GM21737 (cell line): Measurements from ENCODE around the gene CNTNAP2.

ENCODE experiments used
- ATAC-seq: cut with Tn5 transposase; IDR thresholded peaks from one replicate; pipeline ENCODE4 v1.9.1; 2021; ENCODE audit warnings: mild to moderate bottlenecking, moderate library complexity; ENCODE audit not compliant: unreplicated experiment

Gene CNTNAP2

DNA sequence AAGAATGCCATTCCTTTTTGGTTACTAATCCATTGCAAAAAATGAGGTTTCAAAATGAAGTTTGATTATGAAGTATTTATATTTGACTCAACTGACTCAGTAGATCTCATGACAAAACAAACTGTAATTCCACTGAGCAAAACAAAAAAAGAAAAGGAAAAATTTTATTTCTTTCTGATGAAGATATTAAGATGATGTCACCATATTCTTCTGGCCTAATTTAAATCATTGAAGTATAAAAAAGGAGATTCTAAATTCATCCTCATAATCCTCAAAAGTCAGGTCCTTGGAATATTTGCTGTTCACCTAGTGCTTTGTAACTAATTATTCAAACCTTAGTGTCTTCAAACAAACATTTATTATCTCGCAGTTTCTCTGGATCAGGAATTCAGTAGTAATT, 1183.7 kb downstream of the CNTNAP2 start:
- ATAC-seq, result no peak

DNA sequence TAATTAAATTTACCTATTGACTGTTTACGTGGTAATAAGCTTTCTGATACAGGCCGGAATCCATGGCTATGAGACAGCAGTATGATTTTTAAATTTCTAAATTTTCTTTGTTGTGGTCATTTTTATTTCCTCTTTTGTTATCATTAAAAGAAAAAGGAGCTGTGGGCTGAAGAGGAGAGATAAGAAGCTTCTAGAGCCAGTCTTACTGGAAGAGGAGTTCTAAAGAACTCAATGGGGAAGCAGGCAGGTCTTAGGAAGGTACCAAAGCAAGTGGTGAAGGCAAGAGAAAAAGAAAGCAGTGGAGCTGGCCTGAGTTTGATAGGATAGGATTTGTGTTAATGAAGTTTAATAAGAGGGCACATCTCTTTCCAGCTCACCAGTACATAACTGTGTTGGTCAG, 1187.8 kb downstream of the CNTNAP2 start:
- ATAC-seq, result no peak

DNA sequence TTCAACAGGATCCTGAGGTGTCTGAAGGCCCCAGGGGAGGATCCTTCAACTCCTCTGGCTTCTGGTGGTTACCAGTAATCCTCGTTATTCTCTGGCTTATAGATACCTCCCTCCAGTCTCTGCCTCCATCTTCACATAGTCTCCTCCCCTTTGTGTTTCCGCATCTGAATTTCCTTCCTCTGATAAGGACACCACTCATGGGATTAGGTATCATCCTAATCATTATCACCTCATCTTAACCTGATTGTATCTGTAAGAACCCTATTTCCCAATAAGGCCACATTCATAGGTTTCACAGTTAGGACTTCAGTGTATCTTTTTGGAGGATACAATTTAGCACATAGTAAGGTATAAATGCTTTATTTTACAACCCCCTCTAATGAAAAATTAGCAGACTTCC, 1189.2 kb downstream of the CNTNAP2 start:
- no peak for ATAC-seq

DNA sequence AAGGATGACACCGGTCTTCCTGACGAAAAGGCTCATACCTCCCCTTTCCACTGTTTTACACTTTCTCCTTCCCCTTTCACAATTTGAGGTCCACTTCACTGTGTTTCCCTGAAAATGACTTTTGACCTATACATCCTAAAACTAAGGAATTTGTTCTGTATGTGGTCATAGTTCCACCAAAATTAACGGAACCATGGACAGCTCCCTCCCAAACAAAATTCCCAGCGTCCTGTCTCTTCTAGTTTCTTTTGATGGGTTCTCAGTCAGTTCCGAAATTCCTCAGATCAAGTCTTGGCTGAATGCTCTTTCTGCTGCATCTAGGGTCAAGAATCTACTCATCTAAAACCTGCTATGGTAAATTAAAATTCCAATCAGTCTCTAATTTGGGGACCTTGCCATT, 1191.9 kb downstream of the CNTNAP2 start:
- no peak for ATAC-seq

DNA sequence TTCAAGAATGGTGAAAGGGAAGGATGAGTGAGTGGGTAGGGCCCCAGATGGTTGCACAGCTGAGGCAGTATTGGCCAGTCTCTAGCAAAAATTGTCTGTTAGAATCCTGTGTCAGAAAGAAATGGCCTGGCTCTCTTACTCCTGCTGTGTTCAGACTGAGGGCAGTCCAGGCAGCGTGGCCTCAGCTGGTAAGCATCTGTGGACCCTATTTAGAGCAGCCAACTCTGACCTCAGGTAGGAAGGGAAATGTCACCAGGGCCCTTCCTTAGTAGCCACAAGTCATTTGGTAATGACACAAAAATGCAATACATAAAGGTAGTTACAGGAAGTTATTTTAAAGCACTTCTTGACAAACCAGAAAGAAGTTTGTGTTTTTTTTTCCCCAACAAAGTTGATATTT, 1194.7 kb downstream of the CNTNAP2 start:
- no peak for ATAC-seq

- ATAC-seq, result no peak
These were observed 1204.9 kb downstream of the CNTNAP2 start for GRCh38 chr7:147321504-147321903.

DNA sequence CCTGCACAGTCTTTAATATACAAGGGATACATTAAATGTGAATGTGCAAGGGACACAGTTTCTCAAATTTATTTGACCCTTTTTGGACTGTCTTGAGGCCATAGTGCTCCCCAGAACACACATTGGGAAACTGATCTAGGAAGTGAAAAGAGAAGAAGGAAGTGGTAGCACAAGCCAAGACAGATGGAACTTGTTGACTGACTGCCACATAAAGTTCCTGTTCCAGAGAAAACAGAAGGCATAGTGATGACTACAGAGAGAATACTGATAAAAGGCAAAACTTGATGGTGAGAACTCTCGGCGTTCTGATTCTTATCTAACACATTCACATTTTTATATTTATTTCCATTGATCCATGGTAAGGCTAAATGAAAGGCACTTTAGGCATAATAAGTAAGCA, 1216.4 kb downstream of the CNTNAP2 start:
- no peak for ATAC-seq

DNA sequence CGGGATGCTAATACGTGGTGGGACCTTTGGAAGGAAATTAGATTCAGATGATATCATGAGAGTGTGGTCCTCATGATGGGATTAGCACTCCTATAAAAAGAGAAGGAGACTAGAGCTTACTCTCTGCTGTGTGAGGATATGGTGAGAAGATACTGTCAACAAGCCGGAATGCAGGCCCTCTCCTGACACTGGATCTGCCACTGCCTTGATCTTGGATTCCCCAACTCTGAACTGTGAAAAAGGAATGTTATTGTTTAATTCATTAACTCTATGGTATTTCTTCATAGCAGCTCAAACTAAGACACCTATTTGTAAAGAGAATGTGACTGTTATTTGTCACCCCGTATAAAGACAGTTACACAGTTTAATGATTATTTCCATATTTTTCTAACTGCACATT, 1246.5 kb downstream of the CNTNAP2 start:
- ATAC-seq, result no peak

DNA sequence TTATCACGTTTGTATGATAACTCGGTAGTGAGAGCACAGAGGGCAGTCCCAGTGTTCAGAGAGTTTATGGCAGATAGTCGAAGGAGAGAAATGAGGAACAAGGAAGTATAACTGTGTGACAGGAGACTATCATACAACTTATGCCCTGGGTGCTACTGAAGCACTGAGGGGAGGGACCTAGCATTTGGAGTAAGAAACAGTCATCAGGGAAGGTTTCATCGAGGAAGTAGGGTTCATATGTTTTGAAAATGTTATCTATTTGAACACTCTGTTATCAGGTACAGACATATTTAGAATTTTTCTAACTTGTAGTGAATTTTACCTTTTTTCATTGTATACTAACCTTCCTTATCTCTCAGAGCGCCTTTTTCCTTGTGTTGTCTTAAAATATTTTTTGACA, 1259.6 kb downstream of the CNTNAP2 start:
- ATAC-seq, result no peak

DNA sequence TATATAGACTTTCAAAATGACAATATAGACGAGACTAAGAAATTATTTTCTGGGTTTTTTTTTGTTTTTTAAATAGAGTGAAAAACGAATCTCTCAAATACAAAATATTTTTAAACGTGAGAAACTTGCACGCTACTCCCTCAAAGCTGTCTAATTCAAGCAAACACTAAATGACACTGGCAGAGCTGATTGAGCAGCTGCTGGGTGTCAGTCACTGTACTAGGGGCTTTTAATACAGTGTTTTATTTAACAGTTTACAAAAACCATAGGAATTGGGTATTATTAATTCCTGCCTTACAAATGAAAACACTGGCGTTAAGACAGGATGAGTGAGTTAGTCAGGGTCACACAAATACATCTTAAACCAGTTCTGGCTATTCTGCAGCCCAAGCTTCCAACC, 1264.3 kb downstream of the CNTNAP2 start:
- ATAC-seq, result no peak

DNA sequence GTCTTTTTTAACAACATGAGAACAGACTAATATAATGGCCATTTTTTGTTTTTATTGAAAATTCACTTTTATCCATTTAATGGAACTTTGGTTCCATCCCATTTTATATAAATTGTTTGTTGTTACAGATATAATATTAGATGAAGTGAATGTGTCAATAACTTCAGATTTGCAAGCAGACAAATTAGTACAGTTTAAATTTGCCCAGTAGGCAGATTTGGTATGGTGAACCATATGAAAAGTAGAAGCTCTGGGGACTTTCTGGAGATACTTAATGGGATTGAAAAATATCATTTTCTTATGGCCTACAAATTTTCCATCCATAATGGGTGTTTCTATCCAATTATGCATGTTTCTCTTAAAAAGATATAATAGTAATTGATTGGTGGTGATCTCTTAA, 1277.7 kb downstream of the CNTNAP2 start:
- no peak for ATAC-seq

- ATAC-seq, result no peak
These were observed 1283.7 kb downstream of the CNTNAP2 start for GRCh38 chr7:147400221-147400689.

GRCh38 chr7:147400925-147401324, 1284.3 kb downstream of the CNTNAP2 start:
- no peak for ATAC-seq

DNA sequence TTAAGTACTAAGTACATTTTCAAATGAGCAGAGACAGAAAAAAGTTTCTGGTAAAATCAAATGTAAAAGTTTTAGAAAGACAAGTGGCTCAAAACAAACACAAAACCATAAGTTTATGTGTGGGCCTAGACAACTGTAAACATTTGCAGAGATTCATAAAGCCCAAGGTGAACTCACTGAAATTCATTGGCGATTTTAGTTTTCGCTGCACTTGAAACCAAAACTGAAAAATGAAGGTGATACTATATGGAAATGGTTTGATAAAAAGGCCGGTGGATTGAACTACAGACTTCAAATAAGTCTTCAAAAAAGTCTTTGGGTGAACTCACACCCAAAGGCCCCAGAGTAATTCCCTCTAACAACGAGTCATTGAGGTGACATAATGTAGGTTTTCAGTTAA, 1289.0 kb downstream of the CNTNAP2 start:
- ATAC-seq, result no peak

DNA sequence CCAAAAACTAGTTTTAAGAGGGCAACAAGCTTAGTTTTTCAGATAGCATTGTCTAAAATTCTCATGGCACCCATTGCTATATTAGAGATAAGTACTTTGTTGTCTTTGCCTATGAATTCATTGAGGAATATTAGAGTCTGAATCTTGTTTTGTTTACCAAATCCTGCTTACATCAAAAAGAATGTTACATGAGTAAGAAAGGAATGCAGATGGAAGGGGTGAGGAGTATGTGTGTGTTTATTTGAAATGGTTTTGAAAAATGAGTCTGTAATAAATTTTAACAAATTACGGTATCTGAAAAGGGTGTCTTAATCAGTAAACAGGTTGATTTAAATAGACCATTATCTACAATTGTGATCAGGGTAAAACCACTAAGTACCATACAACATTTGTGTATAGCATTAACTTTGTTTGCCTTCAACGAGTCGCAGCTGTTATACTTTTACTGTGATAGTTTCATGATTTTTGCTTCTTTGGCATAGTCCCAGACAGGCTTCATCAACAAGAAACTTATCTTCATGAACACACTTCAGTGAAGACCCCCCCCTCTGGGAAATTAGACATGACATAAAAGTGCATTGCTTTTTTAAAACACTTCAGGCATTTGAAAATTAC, 1290.0 kb downstream of the CNTNAP2 start:
- no peak for ATAC-seq

DNA sequence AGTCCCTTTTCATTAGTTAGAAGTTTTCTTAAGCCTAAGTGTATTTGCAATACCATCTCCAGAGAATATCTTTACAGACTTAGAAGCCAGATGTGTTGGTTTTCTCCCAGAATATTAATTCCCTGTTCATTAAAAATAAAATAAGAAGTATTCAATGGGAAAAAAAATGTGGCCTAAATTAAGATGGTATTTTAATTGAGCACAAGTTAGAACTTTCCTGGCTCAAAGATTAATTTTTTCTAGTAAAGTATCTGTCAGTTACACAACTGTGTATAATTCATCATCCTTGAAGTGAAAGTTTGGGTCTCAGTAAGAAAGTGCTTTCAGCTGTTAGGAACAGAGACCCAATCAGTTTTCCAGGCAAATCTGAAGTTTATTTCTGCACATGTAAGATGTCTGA, 1294.5 kb downstream of the CNTNAP2 start:
- ATAC-seq, result no peak

- ATAC-seq, result no peak
These were observed 1295.5 kb downstream of the CNTNAP2 start for GRCh38 chr7:147412109-147412508.

- ATAC-seq, result no peak
These were observed 1296.4 kb downstream of the CNTNAP2 start for GRCh38 chr7:147412782-147413556.

DNA sequence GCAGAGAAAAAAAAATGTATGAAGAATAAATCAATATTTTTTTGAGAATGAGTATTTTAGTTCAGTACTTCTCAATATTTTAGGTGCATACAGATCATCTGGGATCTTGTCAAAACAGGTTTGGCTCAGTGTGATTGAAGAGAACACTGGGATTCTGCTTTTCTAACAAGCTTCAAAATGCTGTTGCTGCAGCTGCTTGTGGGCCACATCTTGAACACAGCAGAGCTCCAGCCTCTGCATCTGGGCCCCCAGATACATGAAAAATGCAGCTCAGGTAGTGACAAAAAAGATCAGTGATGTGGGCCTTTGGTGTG, 1296.9 kb downstream of the CNTNAP2 start:
- ATAC-seq, result no peak

GRCh38 chr7:147415991-147416390, 1299.4 kb downstream of the CNTNAP2 start:
- no peak for ATAC-seq

- no peak for ATAC-seq
These were observed 1302.4 kb downstream of the CNTNAP2 start for GRCh38 chr7:147418966-147419365.

- no peak for ATAC-seq
These were observed 1307.3 kb downstream of the CNTNAP2 start for GRCh38 chr7:147423875-147424274.

DNA sequence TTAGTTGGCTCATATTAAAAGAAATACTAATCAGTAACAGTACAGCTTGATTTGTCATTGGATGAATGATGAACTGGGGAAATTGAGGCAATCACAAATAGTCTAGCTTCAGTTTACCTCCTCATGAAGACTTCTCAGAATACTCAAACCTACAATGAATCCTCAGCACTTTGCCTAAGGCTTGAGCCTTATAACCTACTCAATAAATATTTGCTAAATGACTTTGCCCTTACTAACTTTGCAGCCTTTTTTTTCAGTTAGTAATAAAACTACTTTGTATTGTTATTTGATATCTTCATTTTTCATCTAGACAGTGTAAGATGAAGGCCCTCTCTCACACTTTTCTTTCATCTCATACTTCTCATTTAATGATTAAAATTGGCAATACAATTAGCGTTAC, 1311.5 kb downstream of the CNTNAP2 start:
- ATAC-seq, result no peak
